Activated CD8-positive, alpha-beta T cell treated with anti-CD3 and anti-CD28 coated beads for 36 hours (primary cell): ENCODE results near the gene CNTN2. TPM values are rescaled to one million over a fixed set of nuclear protein-coding genes. Genes with fewer than 3 reads are reported as not detected.

Experiments used
- ATAC-seq: fragments of 200-7000 bp; cut with Tn5 transposase; one replicate; pipeline ENCODE4 v1.10.0; 2021; ENCODE audit warnings: mild to moderate bottlenecking, moderate library complexity
- CTCF ChIA-PET: fragments of 350-600 bp; sonication (Branson Sonifier 250); formaldehyde crosslinking; loops from one replicate; lab custom pipeline; 2021; ENCODE audit warnings: antibody characterized with exemption; lab: Charles Lee
- POLR2A ChIA-PET: fragments of 350-600 bp; sonication (Branson Sonifier 250); formaldehyde crosslinking; loops from one replicate; lab custom pipeline; 2021; ENCODE audit warnings: antibody characterized with exemption; lab: Charles Lee
- DNase-seq: peaks from one replicate; pipeline ENCODE4 v3.0.0-alpha.2; 2020
- H3K27ac Mint-ChIP-seq: one replicate; pipeline ENCODE4 v1.8.0; 2021; ENCODE audit warnings: mild to moderate bottlenecking, mixed read lengths
- H3K27me3 Mint-ChIP-seq: one replicate; pipeline ENCODE4 v1.8.0; 2021; ENCODE audit warnings: mixed read lengths
- H3K36me3 Mint-ChIP-seq: one replicate; pipeline ENCODE4 v1.8.0; 2021; ENCODE audit warnings: low read depth, mixed read lengths
- H3K4me1 Mint-ChIP-seq: one replicate; pipeline ENCODE4 v1.8.0; 2021; ENCODE audit warnings: low read depth, mixed read lengths
- H3K4me3 Mint-ChIP-seq: one replicate; pipeline ENCODE4 v1.8.0; 2021; ENCODE audit warnings: mild to moderate bottlenecking, moderate library complexity, mixed read lengths
- H3K9me3 Mint-ChIP-seq: one replicate; pipeline ENCODE4 v1.8.0; 2021; ENCODE audit warnings: mixed read lengths
- CTCF ChIP-seq: fragments of 200-600 bp; IDR thresholded peaks from one replicate; pipeline ENCODE4 v1.8.0; 2022; ENCODE audit warnings: antibody characterized with exemption, mild to moderate bottlenecking
- intact Hi-C: fragments of 100-400 bp; cut with micrococcal nuclease; formaldehyde crosslinking; loops from one replicate; pipeline ENCODE4 v1.10.0; 2022
- total RNA-seq, 2 experiments: library from RNA; stranded (reverse); gene quantifications; one replicate each; pipeline ENCODE4 v1.2.3, GENCODE V29; 2021

The CNTN2 gene
- total RNA-seq, 2 experiments from 2014 or later, result not detected

- Mint-ChIP-seq H3K27ac (no peak overlapping the region), H3K27me3 (no peaks in the 10 kb centered on the region), H3K4me3 (no peak overlapping the region), H3K36me3 (no peaks in the 10 kb centered on the region), H3K4me1 (peaks cover 3% of the 10 kb centered on the region), H3K9me3 (no peaks in the 10 kb centered on the region)
- no peak for ATAC-seq
- intact Hi-C loops, result no loop called here
- DNase-seq, result no peak
- ChIA-PET CTCF (interaction anchor here (1.0 to 2.1 kb wide), 3 partner anchors 8 to 64 kb away, joined by 3 to 10 read pairs (median 7); no protein-coding TSS in a partner anchor), POLR2A (no interaction called here)
- TF ChIP-seq CTCF, result no peak
These were observed 45.2 kb upstream of the CNTN2 start for GRCh38 chr1:204997591-204998355.

- ATAC-seq, result no peak
- Mint-ChIP-seq H3K4me1 (no peaks in the 10 kb centered on the region), H3K27me3 (no peaks in the 10 kb centered on the region), H3K9me3 (no peaks in the 10 kb centered on the region), H3K4me3 (no peak overlapping the region), H3K27ac (no peak overlapping the region), H3K36me3 (no peaks in the 10 kb centered on the region)
- intact Hi-C loops, result no loop called here
- ChIA-PET CTCF (interaction anchor here (1.0 to 4.0 kb wide), 4 partner anchors 12 to 60 kb away, joined by 3 to 16 read pairs (median 4); no protein-coding TSS in a partner anchor), POLR2A (no interaction called here)
- TF ChIP-seq CTCF, result no peak
- DNase-seq, result no peak
These were observed 41.9 kb upstream of the CNTN2 start for GRCh38 chr1:205001162-205001561.

DNA sequence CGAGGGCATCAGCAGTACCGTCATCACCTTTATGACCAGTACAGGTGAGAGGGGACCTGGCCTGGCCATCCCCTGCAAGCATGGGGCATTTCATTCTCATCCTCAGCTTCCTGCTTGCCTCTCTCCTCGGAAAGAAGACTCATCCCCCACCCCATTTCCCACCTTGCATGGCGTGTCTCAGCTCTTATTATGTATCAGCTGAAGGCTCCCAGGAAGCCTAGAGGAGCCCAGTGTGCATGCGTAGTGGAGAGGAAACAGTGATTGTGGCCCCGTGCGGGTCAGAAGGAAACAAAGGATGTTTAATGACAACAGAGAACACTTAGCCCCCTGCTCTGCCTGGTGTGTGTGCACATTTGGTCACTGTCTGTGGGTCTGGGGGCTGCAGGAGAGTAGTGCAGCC, 40.3 kb upstream of the CNTN2 start:
- intact Hi-C loops, result no loop called here
- no peaks in the 10 kb centered on the region for H3K4me1 Mint-ChIP-seq
- no peak for ATAC-seq
- no peak for DNase-seq
- POLR2A ChIA-PET, result no interaction called here
- no peak for TF ChIP-seq CTCF
- CTCF ChIA-PET, result interaction anchor here (1.5 to 4.0 kb wide), 2 partner anchors 13 to 58 kb away, joined by 6 to 16 read pairs; no protein-coding TSS in a partner anchor
- no peaks in the 10 kb centered on the region for H3K36me3 Mint-ChIP-seq
- no peaks in the 10 kb centered on the region for H3K27me3 Mint-ChIP-seq
- H3K4me3 Mint-ChIP-seq, result no peak overlapping the region
- no peak overlapping the region for H3K27ac Mint-ChIP-seq
- H3K9me3 Mint-ChIP-seq, result no peaks in the 10 kb centered on the region

- ChIA-PET POLR2A (interaction anchor here (0.9 kb wide), 1 partner anchor 24 kb away, joined by 3 read pairs; no protein-coding TSS in a partner anchor), CTCF (no interaction called here)
- H3K36me3 Mint-ChIP-seq, result no peaks in the 10 kb centered on the region
- H3K4me1 Mint-ChIP-seq, result no peaks in the 10 kb centered on the region
- no peak for TF ChIP-seq CTCF
- H3K4me3 Mint-ChIP-seq, result no peak overlapping the region
- no peak overlapping the region for H3K27ac Mint-ChIP-seq
- H3K9me3 Mint-ChIP-seq, result no peaks in the 10 kb centered on the region
- H3K27me3 Mint-ChIP-seq, result no peaks in the 10 kb centered on the region
- ATAC-seq (no peak), DNase-seq (no peak)
- intact Hi-C loops, result no loop called here
These were observed 39.5 kb upstream of the CNTN2 start for GRCh38 chr1:205003358-205004131.

DNA sequence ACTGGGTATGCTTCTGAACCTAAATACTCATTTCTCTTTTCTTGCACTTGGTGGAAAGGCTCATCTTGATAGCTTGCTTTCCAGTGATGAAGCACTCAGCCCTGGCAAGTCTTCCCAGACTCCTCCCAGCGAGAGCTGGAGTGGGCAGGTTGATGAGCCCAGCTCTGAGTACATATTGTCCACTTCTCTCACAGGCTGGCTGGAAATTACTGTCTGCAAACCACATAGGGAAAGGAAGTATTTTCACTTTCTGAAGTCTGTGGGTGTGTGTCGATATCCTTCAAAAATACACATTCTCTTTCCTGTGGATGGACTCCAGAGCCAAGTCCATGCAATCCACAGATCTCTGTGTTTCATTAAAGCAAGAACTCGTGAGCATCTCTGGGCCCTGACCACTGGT, 38.7 kb upstream of the CNTN2 start:
- CTCF ChIA-PET, result no interaction called here
- Mint-ChIP-seq H3K27ac (no peak overlapping the region), H3K36me3 (no peaks in the 10 kb centered on the region), H3K4me3 (no peak overlapping the region), H3K27me3 (no peaks in the 10 kb centered on the region), H3K9me3 (no peaks in the 10 kb centered on the region), H3K4me1 (no peaks in the 10 kb centered on the region)
- POLR2A ChIA-PET, result no interaction called here
- DNase-seq (no peak), ATAC-seq (no peak)
- intact Hi-C loops, result no loop called here
- no peak for TF ChIP-seq CTCF
